Choroid plexus epithelial cell (primary cell): ENCODE data around the gene AGPS.

Source experiments
- DNase-seq: peaks from one replicate; pipeline ENCODE4 v3.0.0-alpha.2; 2010; ENCODE audit warnings: low read depth
- H3K4me3 ChIP-seq: 2 replicates; pipeline ENCODE4 v1.5.1; 2011; ENCODE audit warnings: low read depth, mild to moderate bottlenecking, control low read depth, low read length, moderate library complexity
- CTCF ChIP-seq: conservative IDR thresholded peaks from 2 replicates; pipeline ENCODE4 v1.5.1; 2011; ENCODE audit warnings: low read depth, mild to moderate bottlenecking, control low read depth, inconsistent platforms, low read length, moderate library complexity

The AGPS gene

GRCh38 chr2:177391822-177392372, 676 bp upstream of the AGPS start:
- DNase-seq = no peak
- H3K4me3 ChIP-seq = peak overlapping the region; percentile 78
- TF ChIP-seq CTCF = no peak

- DNase-seq = peak; percentile 20
- peak overlapping the region; percentile 78 for H3K4me3 ChIP-seq
- no peak for TF ChIP-seq CTCF
Measured at GRCh38 chr2:177393203-177393755, 706 bp downstream of the AGPS start.

GRCh38 chr2:177393824-177394593, 1.4 kb downstream of the AGPS start:
- no peak for TF ChIP-seq CTCF

GRCh38 chr2:177394594-177394973, 2.0 kb downstream of the AGPS start:
- no peak for DNase-seq
- TF ChIP-seq CTCF = no peak
- H3K4me3 ChIP-seq = no peak overlapping the region

More at GRCh38 chr2:177393824-177394593, 1.4 kb downstream of the AGPS start:
- DNase-seq = no peak
- peak overlapping the region; percentile 78 for H3K4me3 ChIP-seq

- DNase-seq = peak; percentile 28
- no peak for TF ChIP-seq CTCF
- no peak overlapping the region for H3K4me3 ChIP-seq
Measured at GRCh38 chr2:177395351-177396065, 2.9 kb downstream of the AGPS start.

- TF ChIP-seq CTCF = no peak
- peak; percentile 82 for DNase-seq
- H3K4me3 ChIP-seq = no peak overlapping the region
Measured at GRCh38 chr2:177396703-177397460, 4.3 kb downstream of the AGPS start.
